WTC11 (cell line): ENCODE results near the gene ANKS3.

Experiments
- CTCF ChIP-seq: fragments of 200-600 bp; IDR thresholded peaks from 2 replicates; pipeline ENCODE4 v1.8.0; 2022; ENCODE audit warnings: antibody characterized with exemption
- E2F1 ChIP-seq: sonication (generic); formaldehyde crosslinking; IDR thresholded peaks from 2 replicates; pipeline ENCODE4 v1.8.0; 2022; ENCODE audit warnings: mild to moderate bottlenecking, missing genetic modification reagents
- ELF4 ChIP-seq: sonication (generic); formaldehyde crosslinking; IDR thresholded peaks from 2 replicates; pipeline ENCODE4 v1.8.1; 2022; ENCODE audit warnings: low read depth, mild to moderate bottlenecking, moderate library complexity, missing genetic modification reagents
- SMAD3 ChIP-seq: sonication (generic); formaldehyde crosslinking; IDR thresholded peaks from 2 replicates; pipeline ENCODE4 v1.8.0; 2022; ENCODE audit warnings: missing genetic modification reagents, mild to moderate bottlenecking, borderline replicate concordance

- TF ChIP-seq CTCF (no peak), E2F1 (no peak), SMAD3 (CRISPR knock-in tag) (no peak), ELF4 (no peak)
Observed at GRCh38 chr16:4775005-4775404, 40.9 kb upstream of the ANKS3 start.
